Suppressor macrophage (primary cell): ENCODE data around the gene FDXACB1.

ENCODE experiments used
- DNase-seq, 4 experiments: peaks; one replicate each; pipeline ENCODE4 v3.0.0-alpha.2; 2020 to 2022
- total RNA-seq, 17 experiments: gene quantifications; one replicate each; lab custom pipeline; 2026; ENCODE audit warnings: mixed read lengths in 6 of 17, inconsistent platforms in 3 of 17; lab: John Stamatoyannopoulos, UW

FDXACB1 gene
- total RNA-seq: 0.34 to 5.7 (median 2.8) reads per million in 17 experiments

- peak; percentile 96 to 98 (median 98) for DNase-seq
Measured at GRCh38 chr11:111878849-111879636, at the start of gene FDXACB1, which contains the start of gene CFAP68. Gene FDXACB1, minus strand, starts transcription at chr11:111879165. Its CDS starts 33 bp downstream, at chr11:111879132. Gene CFAP68, plus strand, starts transcription at chr11:111879541. Its CDS starts 20 bp downstream, at chr11:111879561.

GRCh38 chr11:111926505-111927391 lies 47.8 kb upstream of the FDXACB1 start:
- peak; percentile 96 to 98 (median 98) for DNase-seq

GRCh38 chr11:111925953-111926352 lies 47.0 kb upstream of the FDXACB1 start:
- DNase-seq: no peak

- no peak for DNase-seq
Measured at GRCh38 chr11:111923951-111924350, 45.0 kb upstream of the FDXACB1 start.

- no peak for DNase-seq
Measured at GRCh38 chr11:111923351-111923788, 44.4 kb upstream of the FDXACB1 start.

GRCh38 chr11:111922803-111923202 lies 43.8 kb upstream of the FDXACB1 start:
- DNase-seq: peak; percentile 34 to 72 (median 52)

- DNase-seq: no peak
Measured at GRCh38 chr11:111921541-111922230, 42.7 kb upstream of the FDXACB1 start.

- no peak for DNase-seq
Measured at GRCh38 chr11:111920908-111921307, 41.9 kb upstream of the FDXACB1 start.

- DNase-seq: peak in 2 of 4 experiments; percentile 23 to 35
Measured at GRCh38 chr11:111918390-111919256, 39.7 kb upstream of the FDXACB1 start, which contains the start of gene C11orf52. Gene C11orf52, plus strand, starts transcription at chr11:111918913. Its CDS starts 60 bp downstream, at chr11:111918973.

GRCh38 chr11:111917788-111918187 lies 38.8 kb upstream of the FDXACB1 start:
- DNase-seq: no peak

GRCh38 chr11:111917312-111917711 lies 38.3 kb upstream of the FDXACB1 start:
- DNase-seq: no peak

- no peak for DNase-seq
Measured at GRCh38 chr11:111916768-111917167, 37.8 kb upstream of the FDXACB1 start.

- no peak for DNase-seq
Measured at GRCh38 chr11:111913997-111914396, 35.0 kb upstream of the FDXACB1 start.

- no peak for DNase-seq
Measured at GRCh38 chr11:111913031-111913861, 34.3 kb upstream of the FDXACB1 start.

- no peak for DNase-seq
Measured at GRCh38 chr11:111912535-111912934, 33.6 kb upstream of the FDXACB1 start, which contains the start of gene HSPB2. Gene HSPB2, plus strand, starts transcription at chr11:111912734. Its CDS starts 96 bp downstream, at chr11:111912830.

GRCh38 chr11:111911563-111912401 lies 32.8 kb upstream of the FDXACB1 start, which contains the start of gene CRYAB:
Gene CRYAB, minus strand, starts transcription at chr11:111911770. Its CDS starts 46 bp downstream, at chr11:111911724.
- no peak for DNase-seq

- DNase-seq: no peak
Measured at GRCh38 chr11:111910676-111911562, 32.0 kb upstream of the FDXACB1 start.

GRCh38 chr11:111909378-111909777 lies 30.4 kb upstream of the FDXACB1 start:
- DNase-seq: no peak
